HG02623 (cell line): ENCODE measurements around the gene APOC1.
A peak's percentile ranks its signal among the peaks of the same experiment; 100 is the strongest.
"Not testable (repeated sequence)": the region's sequence is repeated elsewhere in the genome, so short reads cannot be mapped to it uniquely, and the experiment has no call there.

Experiments used
- ATAC-seq: cut with Tn5 transposase; IDR thresholded peaks from one replicate; pipeline ENCODE4 v1.9.1; 2021; ENCODE audit warnings: moderate library complexity; ENCODE audit not compliant: unreplicated experiment

The APOC1 gene

DNA sequence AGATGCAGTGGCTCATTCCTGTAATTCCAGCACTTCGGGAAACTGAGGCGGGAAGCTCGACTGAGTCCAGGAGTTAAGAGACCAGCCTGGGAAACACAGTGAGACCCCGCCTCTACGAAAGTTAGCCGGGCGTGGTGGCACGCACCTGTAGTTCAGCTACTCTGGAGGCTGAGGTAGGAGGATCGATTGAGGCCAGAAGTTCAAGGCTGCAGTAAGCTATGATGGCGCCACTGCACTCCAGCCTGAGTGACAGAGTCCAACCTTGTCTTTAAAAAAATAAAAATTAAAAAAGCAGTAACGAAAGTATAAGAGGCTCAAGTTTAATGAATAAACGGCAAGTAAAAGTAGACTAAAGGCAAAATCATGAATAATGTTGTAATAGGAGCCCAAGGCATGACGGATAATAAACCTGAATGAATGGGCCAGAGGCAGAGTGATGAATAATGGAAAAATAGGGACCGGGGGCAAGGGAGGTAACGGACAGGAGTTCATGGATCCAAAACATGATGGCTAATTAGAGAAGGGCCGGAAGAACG lies 24.5 kb upstream of the APOC1 start:
- no peak for ATAC-seq

DNA sequence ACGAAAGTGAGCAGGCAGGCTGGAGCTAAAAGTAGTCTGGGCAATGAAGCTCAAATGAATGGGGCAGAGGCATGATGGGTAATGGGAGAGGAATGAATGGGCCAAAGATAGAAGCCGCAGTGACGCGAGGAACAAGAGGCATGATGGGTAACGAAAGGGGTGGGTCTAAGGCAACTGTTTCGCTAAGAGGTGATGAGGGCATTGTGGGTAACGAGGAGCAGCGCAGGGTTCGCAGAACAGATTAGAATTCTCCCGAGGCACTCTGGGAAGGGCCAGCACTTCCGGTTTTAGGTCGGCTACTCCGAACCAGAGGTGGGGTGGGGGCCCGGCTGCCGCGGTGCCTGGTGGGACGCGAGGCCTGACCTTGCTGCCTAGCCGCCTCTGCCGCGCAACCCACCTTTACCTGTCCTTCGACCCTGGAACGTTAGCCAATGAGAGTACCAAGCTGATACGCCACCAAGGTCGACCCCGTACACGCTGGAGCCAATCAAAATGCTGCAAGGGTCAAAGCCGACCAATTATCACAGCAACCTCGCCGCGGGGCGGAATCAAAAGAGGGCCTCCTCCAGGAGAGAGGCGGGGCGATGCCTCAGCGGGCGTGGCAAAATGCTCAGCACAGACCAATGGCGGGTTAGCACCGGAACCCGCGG lies 23.9 kb upstream of the APOC1 start:
- peak; percentile 78 for ATAC-seq

DNA sequence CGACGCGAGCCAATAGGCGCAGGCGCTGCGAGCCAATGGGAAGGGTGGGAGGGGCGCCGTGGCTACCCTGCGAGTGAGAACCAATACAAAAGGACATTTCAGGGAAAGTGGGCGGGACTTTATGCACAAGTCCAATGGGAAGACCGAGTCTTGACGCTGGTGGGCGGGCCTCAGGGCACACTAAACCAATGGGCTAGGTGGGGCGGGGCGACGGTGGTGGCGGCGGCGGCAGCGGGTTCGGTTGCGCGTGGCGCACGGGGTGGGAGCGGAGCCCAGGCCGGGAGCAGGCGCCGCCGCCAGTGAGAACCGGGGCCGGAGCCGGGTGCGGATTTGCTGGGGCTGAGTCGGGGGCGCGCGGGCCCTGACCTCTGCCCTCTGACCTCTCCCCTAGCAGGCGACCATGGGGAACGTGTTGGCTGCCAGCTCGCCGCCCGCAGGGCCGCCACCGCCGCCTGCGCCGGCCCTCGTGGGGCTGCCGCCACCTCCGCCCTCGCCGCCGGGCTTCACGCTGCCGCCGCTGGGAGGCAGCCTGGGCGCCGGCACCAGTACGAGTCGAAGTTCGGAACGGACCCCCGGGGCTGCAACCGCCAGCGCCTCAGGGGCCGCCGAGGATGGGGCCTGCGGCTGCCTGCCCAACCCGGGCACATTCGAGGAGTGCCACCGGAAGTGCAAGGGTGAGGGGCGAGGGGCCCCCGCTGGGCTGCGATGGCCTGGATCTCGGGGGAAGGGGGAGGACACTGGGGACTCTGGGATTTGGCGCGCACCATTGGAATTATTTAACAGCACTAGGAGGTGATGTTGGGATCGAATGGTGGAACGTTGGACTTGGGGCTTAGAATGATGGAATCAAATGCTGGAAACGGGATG lies 23.2 kb upstream of the APOC1 start, which contains the start of gene TOMM40:
Gene TOMM40 (plus strand): TSS at position 239 of the 867 bp plus-strand sequence. CDS start 162 bp downstream, at position 401.
- ATAC-seq, result no peak

DNA sequence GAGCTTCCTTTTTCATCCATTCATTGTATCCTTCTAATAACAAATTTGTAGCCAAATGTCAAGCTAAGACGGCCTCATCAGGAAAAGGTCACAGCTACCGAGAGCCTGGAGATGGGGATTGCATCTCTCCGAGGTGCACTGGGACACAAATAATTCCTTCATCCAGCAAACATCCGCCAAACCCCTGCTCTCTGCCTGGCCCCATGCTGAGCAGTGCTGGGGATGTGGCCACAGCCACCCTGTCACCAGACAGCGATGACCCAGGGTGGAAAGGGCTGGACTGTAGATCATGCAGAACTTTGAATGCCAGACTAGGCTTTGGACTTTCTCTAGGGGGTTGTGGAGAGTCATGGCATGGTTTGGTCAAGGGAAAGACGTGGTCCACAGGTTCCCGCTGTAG lies 21.5 kb upstream of the APOC1 start:
- ATAC-seq, result no peak

DNA sequence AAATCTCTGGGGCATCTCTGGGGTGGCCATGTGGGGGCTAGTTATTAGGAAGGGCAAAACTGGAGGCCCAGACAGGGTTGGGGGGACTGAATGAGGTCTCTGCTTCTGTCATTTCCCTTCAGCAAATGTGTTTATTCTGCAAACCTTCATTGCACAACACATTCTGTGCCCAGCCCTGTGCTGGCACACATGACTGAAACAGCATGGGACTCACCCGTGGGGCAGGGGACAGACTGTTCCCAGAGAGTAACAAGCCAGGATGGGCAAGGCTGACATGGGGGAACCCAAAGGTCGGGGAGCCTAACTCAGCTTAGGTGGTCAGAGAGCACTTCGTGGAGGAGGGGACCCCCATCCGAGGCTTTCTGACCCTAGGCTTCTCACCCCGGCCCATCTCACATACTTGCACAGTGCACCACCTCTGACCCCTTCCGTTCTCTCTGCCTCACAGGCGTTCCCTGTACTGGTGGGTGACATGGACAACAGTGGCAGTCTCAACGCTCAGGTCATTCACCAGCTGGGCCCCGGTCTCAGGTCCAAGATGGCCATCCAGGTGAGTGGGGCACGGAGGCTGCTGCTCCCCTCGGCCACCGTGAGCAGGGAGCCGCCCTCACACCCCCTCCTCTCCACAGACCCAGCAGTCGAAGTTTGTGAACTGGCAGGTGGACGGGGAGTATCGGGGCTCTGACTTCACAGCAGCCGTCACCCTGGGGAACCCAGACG lies 20.9 kb upstream of the APOC1 start:
- ATAC-seq, result no peak

DNA sequence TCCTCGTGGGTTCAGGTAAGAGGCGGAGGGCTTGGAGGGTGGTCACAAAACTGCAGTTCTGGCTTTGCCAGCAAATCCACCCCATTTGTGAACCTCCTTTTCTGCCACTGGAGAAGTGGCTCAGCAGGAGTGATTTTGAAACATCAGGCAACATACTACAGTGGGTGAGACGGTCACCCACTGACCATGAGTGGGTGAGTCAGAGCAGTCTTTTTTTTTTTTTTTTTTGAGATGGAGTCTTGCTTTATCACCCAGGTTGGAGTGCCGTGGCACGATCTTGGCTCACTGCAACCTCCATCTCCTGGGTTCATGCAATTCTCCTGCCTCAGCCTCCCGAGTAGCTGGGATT lies 20.4 kb upstream of the APOC1 start:
- no peak for ATAC-seq

DNA sequence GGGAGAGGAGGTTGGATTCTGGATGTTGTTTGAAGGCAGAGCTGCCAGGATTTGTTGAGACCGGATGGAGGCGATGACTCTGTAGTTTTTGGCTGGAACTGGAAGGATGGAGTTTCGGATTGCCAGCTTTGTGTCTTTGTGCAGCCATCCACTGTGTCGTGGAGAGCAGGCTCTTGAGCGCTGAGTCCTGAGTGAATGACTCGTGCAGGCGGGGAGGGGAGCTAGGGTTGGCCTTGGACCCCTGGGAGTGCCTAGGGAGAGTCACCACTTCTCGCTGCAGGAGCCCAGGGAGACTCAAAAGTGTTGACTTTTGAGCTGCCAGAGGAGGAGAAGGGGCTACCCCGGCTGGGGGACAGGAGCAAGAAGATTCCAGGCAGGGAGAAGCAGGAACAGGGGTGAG lies 19.5 kb upstream of the APOC1 start:
- ATAC-seq, result no peak

DNA sequence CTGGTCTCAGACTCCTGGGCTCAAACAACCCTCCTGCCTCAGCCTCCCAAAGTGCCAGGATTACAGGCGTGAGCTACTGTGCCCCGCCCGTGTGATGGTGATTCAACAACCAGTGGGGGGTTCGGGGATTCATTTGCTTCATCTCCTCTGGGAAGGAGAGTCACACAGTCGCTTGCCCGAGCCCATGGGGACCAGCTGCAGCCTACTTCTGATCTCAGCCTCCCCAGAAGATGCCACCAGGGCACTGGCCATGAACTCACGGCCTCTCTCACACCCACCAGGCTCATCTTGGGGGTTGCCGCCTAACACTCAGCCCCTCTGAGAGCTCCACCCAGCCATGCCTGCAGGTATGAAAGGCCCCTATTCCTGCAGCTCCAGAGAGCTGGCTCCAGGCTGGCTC lies 16.6 kb upstream of the APOC1 start:
- ATAC-seq, result no peak

DNA sequence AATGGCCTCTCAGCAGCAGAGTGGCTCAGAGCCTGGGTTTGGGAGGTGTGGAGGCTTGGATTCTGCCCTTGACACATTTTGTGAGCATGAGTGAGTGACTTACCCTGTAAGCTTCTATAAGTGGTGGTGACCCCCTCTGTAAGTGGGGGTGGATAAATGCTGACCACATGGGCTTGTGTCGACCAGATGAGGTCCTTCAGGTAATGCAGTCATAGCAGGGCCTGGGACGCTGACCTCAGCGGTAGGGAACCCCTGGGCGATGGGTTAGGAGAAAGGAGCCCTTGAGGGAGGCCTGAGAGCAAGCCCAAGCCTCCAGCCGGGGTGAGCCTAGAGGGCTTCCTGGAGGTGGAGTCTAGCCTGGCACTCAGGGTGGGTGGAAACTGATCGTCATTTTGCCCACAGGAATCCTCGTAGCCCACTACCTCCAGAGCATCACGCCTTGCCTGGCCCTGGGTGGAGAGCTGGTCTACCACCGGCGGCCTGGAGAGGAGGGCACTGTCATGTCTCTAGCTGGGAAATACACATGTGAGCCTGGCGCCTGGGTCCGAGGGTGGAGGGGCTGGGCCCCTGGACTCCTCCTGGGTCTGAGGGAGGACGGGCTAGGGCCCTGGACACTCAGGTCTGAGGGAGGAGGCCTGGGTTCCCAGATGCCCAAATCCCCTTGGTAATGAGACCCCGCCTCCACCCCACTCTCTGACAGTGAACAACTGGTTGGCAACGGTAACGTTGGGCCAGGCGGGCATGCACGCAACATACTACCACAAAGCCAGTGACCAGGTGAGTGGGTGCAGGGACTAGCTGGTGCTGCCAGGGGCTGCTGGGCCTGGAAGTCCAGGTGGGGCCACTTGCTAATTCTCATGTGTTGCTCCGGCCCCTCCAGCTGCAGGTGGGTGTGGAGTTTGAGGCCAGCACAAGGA lies 13.8 kb upstream of the APOC1 start:
- no peak for ATAC-seq

DNA sequence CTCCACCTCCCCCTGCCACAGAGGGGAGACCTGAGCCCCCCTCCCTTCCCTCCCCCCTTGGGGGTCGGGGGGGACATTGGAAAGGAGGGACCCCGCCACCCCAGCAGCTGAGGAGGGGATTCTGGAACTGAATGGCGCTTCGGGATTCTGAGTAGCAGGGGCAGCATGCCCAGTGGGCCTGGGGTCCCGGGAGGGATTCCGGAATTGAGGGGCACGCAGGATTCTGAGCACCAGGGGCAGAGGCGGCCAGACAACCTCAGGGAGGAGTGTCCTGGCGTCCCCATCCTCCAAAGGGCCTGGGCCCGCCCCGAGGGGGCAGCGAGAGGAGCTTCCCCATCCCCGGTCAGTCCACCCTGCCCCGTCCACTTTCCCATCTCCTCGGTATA lies 11.2 kb upstream of the APOC1 start:
- ATAC-seq, result no peak

DNA sequence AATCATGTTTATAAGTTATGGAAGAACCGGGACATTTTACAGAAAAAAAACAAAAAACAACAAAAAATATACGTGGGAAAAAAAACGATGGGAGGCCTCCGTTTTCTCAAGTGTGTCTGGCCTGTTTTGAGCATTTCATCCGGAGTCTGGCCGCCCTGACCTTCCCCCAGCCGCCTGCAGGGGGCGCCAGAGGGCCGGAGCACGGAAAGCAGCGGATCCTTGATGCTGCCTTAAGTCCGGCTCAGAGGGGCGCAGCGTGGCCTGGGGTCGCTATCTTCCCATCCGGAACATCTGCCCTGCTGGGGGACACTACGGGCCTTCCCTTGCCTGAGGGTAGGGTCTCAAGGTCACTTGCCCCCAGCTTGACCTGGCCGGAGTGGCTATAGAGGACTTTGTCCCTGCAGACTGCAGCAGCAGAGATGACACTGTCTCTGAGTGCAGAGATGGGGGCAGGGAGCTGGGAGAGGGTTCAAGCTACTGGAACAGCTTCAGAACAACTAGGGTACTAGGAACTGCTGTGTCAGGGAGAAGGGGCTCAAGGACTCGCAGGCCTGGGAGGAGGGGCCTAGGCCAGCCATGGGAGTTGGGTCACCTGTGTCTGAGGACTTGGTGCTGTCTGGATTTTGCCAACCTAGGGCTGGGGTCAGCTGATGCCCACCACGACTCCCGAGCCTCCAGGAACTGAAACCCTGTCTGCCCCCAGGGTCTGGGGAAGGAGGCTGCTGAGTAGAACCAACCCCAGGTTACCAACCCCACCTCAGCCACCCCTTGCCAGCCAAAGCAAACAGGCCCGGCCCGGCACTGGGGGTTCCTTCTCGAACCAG lies 10.6 kb upstream of the APOC1 start:
- no peak for ATAC-seq

DNA sequence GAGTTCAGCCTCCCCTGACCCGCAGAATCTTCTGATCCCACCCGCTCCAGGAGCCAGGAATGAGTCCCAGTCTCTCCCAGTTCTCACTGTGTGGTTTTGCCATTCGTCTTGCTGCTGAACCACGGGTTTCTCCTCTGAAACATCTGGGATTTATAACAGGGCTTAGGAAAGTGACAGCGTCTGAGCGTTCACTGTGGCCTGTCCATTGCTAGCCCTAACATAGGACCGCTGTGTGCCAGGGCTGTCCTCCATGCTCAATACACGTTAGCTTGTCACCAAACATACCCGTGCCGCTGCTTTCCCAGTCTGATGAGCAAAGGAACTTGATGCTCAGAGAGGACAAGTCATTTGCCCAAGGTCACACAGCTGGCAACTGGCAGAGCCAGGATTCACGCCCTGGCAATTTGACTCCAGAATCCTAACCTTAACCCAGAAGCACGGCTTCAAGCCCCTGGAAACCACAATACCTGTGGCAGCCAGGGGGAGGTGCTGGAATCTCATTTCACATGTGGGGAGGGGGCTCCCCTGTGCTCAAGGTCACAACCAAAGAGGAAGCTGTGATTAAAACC lies 9.9 kb upstream of the APOC1 start:
- no peak for ATAC-seq

DNA sequence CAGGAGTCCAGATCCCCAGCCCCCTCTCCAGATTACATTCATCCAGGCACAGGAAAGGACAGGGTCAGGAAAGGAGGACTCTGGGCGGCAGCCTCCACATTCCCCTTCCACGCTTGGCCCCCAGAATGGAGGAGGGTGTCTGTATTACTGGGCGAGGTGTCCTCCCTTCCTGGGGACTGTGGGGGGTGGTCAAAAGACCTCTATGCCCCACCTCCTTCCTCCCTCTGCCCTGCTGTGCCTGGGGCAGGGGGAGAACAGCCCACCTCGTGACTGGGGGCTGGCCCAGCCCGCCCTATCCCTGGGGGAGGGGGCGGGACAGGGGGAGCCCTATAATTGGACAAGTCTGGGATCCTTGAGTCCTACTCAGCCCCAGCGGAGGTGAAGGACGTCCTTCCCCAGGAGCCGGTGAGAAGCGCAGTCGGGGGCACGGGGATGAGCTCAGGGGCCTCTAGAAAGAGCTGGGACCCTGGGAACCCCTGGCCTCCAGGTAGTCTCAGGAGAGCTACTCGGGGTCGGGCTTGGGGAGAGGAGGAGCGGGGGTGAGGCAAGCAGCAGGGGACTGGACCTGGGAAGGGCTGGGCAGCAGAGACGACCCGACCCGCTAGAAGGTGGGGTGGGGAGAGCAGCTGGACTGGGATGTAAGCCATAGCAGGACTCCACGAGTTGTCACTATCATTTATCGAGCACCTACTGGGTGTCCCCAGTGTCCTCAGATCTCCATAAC lies 8.8 kb upstream of the APOC1 start, which contains the start of gene APOE:
Gene APOE (plus strand): TSS at position 360 of the 724 bp plus-strand sequence. CDS start 829 bp downstream, outside the sequence.
- ATAC-seq, result no peak

DNA sequence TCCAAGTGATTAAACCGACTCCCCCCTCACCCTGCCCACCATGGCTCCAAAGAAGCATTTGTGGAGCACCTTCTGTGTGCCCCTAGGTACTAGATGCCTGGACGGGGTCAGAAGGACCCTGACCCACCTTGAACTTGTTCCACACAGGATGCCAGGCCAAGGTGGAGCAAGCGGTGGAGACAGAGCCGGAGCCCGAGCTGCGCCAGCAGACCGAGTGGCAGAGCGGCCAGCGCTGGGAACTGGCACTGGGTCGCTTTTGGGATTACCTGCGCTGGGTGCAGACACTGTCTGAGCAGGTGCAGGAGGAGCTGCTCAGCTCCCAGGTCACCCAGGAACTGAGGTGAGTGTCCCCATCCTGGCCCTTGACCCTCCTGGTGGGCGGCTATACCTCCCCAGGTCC lies 6.8 kb upstream of the APOC1 start:
- ATAC-seq, result no peak

DNA sequence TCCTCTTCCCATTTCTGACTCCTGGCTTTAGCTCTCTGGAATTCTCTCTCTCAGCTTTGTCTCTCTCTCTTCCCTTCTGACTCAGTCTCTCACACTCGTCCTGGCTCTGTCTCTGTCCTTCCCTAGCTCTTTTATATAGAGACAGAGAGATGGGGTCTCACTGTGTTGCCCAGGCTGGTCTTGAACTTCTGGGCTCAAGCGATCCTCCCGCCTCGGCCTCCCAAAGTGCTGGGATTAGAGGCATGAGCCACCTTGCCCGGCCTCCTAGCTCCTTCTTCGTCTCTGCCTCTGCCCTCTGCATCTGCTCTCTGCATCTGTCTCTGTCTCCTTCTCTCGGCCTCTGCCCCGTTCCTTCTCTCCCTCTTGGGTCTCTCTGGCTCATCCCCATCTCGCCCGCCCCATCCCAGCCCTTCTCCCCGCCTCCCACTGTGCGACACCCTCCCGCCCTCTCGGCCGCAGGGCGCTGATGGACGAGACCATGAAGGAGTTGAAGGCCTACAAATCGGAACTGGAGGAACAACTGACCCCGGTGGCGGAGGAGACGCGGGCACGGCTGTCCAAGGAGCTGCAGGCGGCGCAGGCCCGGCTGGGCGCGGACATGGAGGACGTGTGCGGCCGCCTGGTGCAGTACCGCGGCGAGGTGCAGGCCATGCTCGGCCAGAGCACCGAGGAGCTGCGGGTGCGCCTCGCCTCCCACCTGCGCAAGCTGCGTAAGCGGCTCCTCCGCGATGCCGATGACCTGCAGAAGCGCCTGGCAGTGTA lies 6.2 kb upstream of the APOC1 start:
- no peak for ATAC-seq

DNA sequence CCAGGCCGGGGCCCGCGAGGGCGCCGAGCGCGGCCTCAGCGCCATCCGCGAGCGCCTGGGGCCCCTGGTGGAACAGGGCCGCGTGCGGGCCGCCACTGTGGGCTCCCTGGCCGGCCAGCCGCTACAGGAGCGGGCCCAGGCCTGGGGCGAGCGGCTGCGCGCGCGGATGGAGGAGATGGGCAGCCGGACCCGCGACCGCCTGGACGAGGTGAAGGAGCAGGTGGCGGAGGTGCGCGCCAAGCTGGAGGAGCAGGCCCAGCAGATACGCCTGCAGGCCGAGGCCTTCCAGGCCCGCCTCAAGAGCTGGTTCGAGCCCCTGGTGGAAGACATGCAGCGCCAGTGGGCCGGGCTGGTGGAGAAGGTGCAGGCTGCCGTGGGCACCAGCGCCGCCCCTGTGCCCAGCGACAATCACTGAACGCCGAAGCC lies 5.6 kb upstream of the APOC1 start:
- no peak for ATAC-seq

DNA sequence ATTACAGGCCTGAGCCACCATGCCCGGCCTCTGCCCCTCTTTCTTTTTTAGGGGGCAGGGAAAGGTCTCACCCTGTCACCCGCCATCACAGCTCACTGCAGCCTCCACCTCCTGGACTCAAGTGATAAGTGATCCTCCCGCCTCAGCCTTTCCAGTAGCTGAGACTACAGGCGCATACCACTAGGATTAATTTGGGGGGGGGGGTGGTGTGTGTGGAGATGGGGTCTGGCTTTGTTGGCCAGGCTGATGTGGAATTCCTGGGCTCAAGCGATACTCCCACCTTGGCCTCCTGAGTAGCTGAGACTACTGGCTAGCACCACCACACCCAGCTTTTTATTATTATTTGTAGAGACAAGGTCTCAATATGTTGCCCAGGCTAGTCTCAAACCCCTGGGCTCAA lies 4.6 kb upstream of the APOC1 start:
- no peak for ATAC-seq

DNA sequence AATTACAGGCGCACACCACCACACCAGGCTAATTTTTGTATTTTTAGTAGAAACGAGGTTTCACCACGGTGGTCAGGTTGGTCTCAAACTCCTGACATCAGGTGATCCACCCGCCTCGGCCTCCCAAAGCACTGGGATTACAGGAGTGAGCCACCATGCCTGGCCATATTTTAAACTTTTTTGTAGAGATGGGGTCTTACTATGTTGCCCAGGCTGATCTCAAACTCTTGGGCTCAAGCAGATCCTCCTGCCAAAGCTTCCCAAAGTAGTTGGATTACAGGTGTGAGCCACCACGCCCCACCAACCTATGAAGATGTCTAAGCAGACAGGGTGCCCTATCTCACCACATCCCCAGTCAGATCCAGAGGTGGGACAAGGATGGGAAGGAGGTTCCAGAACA lies 2.5 kb upstream of the APOC1 start:
- not testable (repeated sequence) for ATAC-seq
